Activated naive CD8-positive, alpha-beta T cell treated with anti-CD3 and anti-CD28 coated beads for 36 hours (primary cell): ENCODE data around the gene SLC9B2. TPM values are rescaled to one million over a fixed set of nuclear protein-coding genes. Genes with fewer than 3 reads are reported as not detected.

Source experiments
- DNase-seq: peaks from one replicate; pipeline ENCODE4 v3.0.0; 2021
- H3K27ac Mint-ChIP-seq: one replicate; pipeline ENCODE4 v1.8.0; 2022; ENCODE audit warnings: mild to moderate bottlenecking, moderate library complexity, mixed read lengths
- H3K27me3 Mint-ChIP-seq: one replicate; pipeline ENCODE4 v1.8.0; 2022; ENCODE audit warnings: mild to moderate bottlenecking, mixed read lengths
- H3K36me3 Mint-ChIP-seq: one replicate; pipeline ENCODE4 v1.8.0; 2021; ENCODE audit warnings: mild to moderate bottlenecking, mixed read lengths
- H3K4me1 Mint-ChIP-seq: one replicate; pipeline ENCODE4 v1.8.0; 2021; ENCODE audit warnings: mixed read lengths
- H3K4me3 Mint-ChIP-seq: one replicate; pipeline ENCODE4 v1.8.0; 2022; ENCODE audit warnings: mild to moderate bottlenecking, moderate library complexity, mixed read lengths
- H3K9me3 Mint-ChIP-seq: one replicate; pipeline ENCODE4 v1.8.0; 2022; ENCODE audit warnings: mixed read lengths
- total RNA-seq, 2 experiments: library from RNA; stranded (reverse); gene quantifications; one replicate each; pipeline ENCODE4 v1.2.3, GENCODE V29; 2021

The SLC9B2 gene
- total RNA-seq, 2 experiments from 2014 or later = 42.3 to 44.2 TPM

DNA sequence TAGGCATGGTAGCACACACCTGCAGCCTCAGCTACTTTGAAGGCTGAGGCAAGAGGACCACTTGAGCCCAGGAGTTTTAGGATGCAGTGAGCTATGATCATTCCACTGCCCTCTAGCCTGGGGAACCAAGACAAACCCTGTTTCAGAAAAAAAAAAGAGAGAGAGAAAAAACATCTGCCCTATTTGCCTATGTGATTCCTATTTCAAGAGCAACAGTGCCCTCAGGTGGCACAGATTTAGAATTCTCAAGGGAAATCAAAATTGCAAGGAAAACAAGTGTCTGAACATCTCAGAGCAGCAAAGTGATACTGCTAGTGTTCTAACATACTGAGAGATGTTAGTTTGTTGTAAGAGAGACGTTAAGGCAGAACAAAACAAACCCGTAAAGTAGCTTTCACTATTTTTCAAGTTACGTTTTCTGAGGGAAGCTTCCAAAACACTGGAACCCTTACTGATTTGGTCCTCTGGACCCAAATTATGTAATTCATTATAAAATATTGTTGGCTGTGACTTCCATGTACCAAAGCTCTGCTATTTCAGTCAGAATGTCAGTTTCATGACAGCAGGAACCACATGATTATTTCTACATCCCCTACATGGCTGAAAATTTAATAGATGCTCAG, 15.2 kb upstream of the SLC9B2 start:
- Mint-ChIP-seq H3K4me3 (no peak overlapping the region), H3K9me3 (no peaks in the 10 kb centered on the region), H3K36me3 (no peaks in the 10 kb centered on the region), H3K4me1 (peaks cover 15% of the 10 kb centered on the region), H3K27me3 (no peaks in the 10 kb centered on the region), H3K27ac (no peak overlapping the region)
- peak; percentile 29 for DNase-seq

DNA sequence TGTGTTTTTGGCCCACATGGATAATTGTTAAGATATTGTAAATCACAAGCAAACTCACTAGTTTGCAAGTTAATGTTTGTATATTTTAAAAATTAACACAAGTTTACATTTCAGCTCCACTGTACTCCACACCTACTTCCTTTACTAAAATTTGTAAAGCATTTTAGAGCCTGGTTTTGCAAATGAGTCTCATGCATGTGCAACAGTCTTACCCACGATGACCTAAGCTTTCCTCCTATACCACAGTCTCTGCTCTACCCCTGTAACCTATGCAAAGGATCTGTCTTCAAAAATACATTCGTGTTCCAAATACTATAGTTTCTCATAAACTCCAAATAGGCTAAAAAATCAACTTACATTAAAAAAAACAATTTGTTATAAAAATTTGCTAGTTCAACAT, 12.9 kb upstream of the SLC9B2 start:
- Mint-ChIP-seq H3K27me3 (no peaks in the 10 kb centered on the region), H3K9me3 (no peaks in the 10 kb centered on the region), H3K4me1 (peaks cover 14% of the 10 kb centered on the region), H3K36me3 (no peaks in the 10 kb centered on the region), H3K27ac (no peak overlapping the region), H3K4me3 (no peak overlapping the region)
- DNase-seq = no peak

DNA sequence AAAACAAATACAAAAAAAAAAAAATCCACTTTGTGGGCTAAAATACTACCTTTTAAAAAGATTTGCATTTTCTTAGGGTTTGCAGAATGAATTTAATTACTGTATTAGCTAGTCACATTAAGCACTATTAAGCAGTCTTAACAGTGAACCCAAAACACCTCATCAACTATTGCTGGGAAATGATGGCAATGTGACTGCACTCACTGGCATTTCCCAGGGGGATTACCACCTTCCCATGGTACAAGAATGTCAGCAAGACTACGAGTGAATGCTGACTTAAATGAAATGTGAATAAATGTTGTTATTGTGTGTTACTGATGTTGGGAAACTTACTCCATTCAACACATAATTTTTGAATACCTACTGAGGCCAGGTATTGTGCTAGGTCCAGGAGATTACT, 10.0 kb upstream of the SLC9B2 start:
- Mint-ChIP-seq H3K4me1 (no peaks in the 10 kb centered on the region), H3K36me3 (peaks cover 2% of the 10 kb centered on the region), H3K9me3 (no peaks in the 10 kb centered on the region), H3K27me3 (no peaks in the 10 kb centered on the region), H3K27ac (no peak overlapping the region), H3K4me3 (no peak overlapping the region)
- no peak for DNase-seq

DNA sequence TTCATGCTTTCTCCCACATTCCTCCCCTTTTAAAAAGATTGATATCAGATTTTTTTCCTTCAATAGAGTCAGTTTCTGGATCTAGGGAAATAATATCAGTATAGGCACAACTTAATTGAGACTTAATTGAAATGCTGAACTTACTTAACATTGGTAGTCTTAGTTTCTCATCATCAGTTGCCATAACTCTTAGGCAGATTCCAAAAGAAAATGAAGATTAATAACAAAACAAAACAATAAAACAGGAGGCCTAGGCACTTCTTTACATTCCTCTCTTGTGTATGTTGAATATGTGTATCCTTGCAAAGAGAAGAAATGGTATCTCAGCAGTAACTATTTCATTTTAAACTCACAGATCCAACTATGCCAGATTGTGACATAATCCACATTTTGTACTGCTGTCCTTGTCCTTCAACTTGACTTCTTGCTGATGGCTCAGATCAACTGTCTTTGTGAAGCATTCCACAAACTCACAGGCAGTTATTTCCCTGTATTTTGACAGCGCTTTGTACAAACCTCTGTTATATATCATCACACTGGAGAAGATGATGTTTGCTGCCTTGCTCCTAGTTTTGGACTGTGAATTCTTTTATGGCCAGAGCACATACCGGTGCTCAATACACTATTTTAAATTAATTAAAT, 9.1 kb upstream of the SLC9B2 start:
- Mint-ChIP-seq H3K9me3 (no peaks in the 10 kb centered on the region), H3K4me3 (no peak overlapping the region), H3K27me3 (no peaks in the 10 kb centered on the region), H3K36me3 (peaks cover 3% of the 10 kb centered on the region), H3K27ac (no peak overlapping the region), H3K4me1 (no peaks in the 10 kb centered on the region)
- DNase-seq = no peak

DNA sequence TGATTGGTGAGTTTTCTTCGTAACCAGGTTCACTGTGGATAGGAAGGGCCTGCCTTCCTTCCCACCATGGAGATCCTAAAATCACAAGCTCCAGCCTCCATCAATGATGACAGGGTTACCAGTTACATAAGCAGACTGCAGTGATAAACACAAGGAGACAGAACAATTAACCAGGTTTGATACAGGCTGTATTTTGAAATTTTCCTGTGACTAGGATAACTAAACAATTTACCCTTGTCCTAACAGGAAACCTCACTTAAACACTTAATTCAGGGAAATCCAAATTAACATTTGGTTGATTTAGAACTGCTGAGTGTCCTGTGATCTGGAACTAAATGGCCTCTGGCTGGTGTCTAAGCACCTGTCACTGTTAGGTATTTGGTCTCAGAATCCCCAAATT, 3.1 kb upstream of the SLC9B2 start:
- Mint-ChIP-seq H3K27ac (no peak overlapping the region), H3K4me3 (no peak overlapping the region), H3K27me3 (no peaks in the 10 kb centered on the region), H3K9me3 (no peaks in the 10 kb centered on the region), H3K36me3 (peaks cover 21% of the 10 kb centered on the region), H3K4me1 (peaks cover 30% of the 10 kb centered on the region)
- DNase-seq = no peak

DNA sequence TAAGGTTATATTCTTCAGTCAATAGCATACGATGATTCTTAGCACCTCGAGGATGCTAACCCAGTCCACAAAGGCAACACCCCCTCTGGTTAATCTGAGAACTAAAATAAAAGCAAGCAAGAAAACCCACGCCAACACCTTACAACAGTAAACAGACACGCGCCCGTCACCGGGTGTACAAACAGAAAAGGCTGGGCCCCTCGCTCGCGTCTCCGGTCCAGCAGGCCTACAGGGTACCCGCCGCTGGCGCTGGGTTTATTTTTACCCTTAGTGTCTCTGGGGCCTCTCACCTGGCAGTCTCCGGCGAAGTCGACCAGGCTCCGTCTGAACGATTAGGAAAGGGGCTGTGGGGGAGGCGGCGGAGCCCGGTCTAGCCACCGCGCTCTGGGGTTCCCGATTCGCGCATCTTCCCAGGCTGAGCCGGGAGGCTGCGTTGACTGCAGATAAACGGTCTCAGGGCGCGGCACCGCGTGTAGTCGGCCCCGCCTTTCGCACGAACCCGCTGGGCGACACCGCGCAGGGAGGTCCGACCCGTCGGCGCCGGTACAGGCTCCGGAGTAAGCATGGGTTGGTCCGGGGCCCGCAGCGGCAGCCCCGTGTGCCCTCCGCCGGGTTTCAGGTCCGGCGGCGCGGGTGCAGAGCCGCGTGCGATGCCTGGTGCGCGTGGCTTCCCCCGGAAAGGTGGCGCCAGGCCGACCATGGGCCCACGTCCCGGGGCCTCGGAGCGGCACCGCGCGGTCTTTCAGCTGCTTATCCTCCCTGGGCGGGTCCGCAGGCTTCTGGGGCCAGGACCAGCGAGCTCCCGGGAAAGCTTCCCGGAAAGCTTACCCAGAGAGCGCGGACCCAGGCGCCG, 441 bp downstream of the SLC9B2 start:
- DNase-seq = peak; percentile 64
- H3K9me3 Mint-ChIP-seq = no peaks in the 10 kb centered on the region
- peaks cover 45% of the 10 kb centered on the region for H3K4me1 Mint-ChIP-seq
- peaks cover 39% of the 10 kb centered on the region for H3K36me3 Mint-ChIP-seq
- H3K27me3 Mint-ChIP-seq = no peaks in the 10 kb centered on the region
- peak overlapping the region; percentile 85 for H3K4me3 Mint-ChIP-seq
- H3K27ac Mint-ChIP-seq = peak overlapping the region; percentile 99

DNA sequence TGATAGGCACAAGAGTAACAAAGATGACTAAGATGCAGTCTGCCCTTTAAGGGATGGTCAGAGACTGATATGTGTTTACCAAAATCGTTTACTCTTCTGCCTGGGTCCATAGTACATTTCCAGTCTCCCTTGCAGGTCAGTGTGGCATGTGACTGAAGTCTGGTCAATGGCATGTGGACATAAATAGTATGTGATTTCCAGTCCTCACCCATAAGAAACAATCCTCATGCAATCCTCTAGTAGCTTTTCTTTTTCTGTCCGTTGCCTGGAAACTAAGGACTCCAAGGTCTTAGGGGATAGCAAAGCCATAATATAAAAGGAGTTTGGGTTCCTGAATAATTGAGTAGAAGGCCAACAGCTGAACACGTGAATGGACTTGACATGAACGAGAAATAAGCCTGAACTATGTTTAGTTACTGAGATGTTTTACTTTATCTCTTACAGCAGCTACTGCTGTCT, 1.1 kb downstream of the SLC9B2 start:
- Mint-ChIP-seq H3K27me3 (no peaks in the 10 kb centered on the region), H3K27ac (peak overlapping the region; percentile 99), H3K9me3 (no peaks in the 10 kb centered on the region), H3K4me1 (peaks cover 49% of the 10 kb centered on the region), H3K4me3 (peak overlapping the region; percentile 85), H3K36me3 (peaks cover 43% of the 10 kb centered on the region)
- DNase-seq = no peak

DNA sequence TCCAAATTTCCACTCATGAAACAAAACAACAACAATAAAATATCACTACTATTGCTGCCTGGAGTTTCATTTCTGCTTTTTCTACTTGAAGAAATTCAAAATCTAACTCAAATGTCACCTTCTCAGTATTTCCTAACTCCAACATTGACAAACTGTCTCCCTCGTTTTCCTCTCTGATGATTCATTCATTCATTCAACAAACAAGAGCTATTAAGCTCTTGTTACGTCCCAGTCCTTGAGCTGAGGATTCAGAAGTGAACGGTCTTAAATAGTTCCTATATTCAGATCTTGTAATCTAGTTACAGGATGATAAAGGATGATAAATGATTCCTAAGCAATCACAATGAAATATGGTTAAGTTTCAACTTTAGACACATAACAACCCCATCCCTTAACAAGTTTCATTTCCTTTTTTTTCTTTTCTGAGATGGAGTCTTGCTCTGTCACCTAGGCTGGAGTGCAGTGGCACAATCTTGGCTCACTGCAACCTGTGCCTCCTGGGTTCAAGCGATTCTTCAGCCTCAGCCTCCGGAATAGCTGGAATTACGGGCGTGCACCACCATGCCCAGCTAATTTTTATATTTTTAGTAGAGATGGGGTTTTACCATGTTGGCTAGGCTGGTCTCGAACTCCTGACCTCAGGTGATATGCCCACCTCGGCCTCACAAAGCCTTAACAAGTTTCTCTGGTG, 1.7 kb downstream of the SLC9B2 start:
- peaks cover 46% of the 10 kb centered on the region for H3K36me3 Mint-ChIP-seq
- no peak for DNase-seq
- H3K9me3 Mint-ChIP-seq = no peaks in the 10 kb centered on the region
- no peaks in the 10 kb centered on the region for H3K27me3 Mint-ChIP-seq
- H3K4me3 Mint-ChIP-seq = peak overlapping the region; percentile 85
- peaks cover 52% of the 10 kb centered on the region for H3K4me1 Mint-ChIP-seq
- H3K27ac Mint-ChIP-seq = peak overlapping the region; percentile 99

DNA sequence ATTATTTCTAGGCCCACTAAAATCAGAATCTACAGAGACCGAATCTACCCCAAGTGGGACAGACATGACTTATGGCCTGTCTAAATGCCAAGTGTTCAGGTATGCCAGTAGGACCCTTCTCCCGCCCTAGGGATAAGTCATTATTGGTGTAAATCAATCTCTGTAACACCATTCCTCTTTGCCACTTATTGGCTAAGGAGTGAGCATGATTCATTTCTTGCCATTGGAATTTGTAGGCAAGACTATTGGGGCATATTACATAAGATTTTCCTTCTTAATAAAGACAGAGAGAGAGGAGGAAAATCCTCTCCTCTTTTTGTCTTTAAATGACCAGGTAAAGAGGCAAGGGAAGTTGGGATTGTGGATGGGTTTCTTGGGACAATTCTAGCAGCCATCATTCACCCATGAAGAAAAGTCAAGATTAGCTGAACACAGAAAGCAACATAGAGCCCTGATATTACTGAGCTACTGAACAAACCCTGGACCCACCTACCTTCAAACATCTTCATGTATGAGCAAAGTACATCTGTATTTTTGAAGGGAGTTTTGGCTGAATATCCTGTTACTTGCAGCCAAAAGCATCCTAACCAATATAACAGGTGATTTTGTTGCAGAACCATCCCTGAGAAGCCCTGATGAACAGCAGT, 2.6 kb downstream of the SLC9B2 start:
- Mint-ChIP-seq H3K27me3 (no peaks in the 10 kb centered on the region), H3K9me3 (no peaks in the 10 kb centered on the region), H3K36me3 (peaks cover 49% of the 10 kb centered on the region), H3K4me3 (peak overlapping the region; percentile 85), H3K27ac (no peak overlapping the region), H3K4me1 (peaks cover 48% of the 10 kb centered on the region)
- DNase-seq = no peak

DNA sequence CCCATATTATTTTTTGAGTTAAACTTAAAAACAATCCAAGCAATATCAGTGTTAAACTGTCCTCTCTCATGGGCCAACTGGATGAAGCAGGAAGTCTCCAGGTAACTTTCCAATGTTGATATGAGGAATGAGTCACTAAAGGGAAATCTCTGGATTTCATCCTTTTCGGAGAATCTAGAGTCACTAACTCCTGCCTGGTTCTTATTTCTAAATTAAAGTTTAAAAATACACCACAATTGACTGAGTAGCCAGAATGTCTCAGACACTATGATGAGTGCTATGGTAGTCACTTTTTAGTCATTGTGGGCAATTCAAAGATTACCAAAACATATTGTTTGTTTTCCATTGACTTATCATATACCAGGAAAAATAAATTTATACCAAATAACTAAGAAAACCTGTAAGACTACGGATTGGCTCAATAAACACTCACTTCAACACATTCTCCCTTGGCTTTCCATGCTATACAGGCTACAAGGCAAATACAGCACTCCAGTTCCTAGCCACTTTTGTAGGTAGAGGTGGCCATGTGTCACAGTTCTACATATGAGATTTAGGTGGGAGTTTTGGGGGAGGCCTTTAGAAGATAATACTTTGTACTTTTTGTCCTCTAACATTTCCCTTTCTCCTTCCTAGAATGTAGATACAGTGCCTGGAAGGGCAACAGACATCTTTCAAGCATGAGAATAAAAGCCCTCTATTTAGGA, 8.6 kb downstream of the SLC9B2 start:
- H3K36me3 Mint-ChIP-seq = peaks cover 49% of the 10 kb centered on the region
- H3K4me3 Mint-ChIP-seq = no peak overlapping the region
- no peak overlapping the region for H3K27ac Mint-ChIP-seq
- H3K4me1 Mint-ChIP-seq = peaks cover 30% of the 10 kb centered on the region
- H3K27me3 Mint-ChIP-seq = no peaks in the 10 kb centered on the region
- no peaks in the 10 kb centered on the region for H3K9me3 Mint-ChIP-seq
- no peak for DNase-seq

DNA sequence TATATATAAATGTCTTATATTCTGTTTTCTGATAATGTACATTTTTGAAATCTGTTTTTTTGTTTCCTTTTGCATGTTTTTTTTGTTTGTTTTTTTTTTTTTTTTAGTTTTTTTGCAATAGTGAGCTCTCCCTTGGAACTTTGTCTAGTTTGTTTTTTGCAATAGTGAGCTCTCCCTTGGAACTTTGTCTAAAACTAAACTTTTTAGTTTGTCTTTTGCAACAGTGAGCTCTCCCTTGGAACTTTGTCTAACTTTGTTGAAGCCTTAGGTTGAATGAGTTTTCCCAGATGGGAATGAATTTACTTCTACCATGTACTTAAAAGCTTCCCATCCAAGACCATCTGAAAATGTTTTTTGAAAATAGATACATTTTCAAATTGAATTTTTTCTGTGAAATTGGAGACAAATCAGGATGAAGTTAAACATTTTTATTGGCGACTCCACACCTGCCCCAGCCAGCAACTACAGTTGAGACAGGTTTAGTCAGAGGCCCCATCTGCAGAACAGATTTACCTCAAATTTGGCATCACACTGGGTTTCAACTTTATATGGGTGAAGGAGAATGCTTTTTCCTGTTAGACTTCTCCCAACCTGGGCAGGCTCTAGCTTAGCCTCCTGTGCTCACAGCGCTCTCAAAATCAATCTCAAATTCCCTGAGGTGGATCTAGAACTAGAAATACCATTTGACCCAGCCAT, 16.0 kb downstream of the SLC9B2 start:
- Mint-ChIP-seq H3K4me1 (peaks cover 2% of the 10 kb centered on the region), H3K27ac (no peak overlapping the region), H3K36me3 (peaks cover 44% of the 10 kb centered on the region), H3K9me3 (no peaks in the 10 kb centered on the region), H3K4me3 (no peak overlapping the region), H3K27me3 (no peaks in the 10 kb centered on the region)
- DNase-seq = no peak

DNA sequence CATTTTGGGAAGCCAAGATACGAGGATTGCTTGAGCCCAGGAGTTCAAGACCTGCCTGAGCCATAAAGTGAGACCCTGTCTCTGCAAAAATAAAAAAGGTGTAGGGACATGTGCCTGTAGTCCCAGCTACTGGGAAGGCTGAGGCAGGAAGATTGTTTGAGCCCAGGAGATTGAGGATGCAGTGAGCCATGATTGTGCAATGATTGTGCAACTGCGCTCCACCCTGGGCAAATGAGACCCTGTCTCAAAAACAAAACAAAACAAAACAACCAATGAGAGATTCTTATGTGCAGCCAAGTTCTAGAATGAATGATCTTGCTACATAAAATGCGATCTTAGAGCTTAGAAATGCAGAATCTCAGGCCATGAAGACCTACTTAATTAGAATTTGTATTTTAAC, 22.5 kb downstream of the SLC9B2 start:
- Mint-ChIP-seq H3K4me3 (no peak overlapping the region), H3K4me1 (peaks cover 10% of the 10 kb centered on the region), H3K27me3 (no peaks in the 10 kb centered on the region), H3K9me3 (no peaks in the 10 kb centered on the region), H3K36me3 (peaks cover 15% of the 10 kb centered on the region), H3K27ac (no peak overlapping the region)
- DNase-seq = no peak

DNA sequence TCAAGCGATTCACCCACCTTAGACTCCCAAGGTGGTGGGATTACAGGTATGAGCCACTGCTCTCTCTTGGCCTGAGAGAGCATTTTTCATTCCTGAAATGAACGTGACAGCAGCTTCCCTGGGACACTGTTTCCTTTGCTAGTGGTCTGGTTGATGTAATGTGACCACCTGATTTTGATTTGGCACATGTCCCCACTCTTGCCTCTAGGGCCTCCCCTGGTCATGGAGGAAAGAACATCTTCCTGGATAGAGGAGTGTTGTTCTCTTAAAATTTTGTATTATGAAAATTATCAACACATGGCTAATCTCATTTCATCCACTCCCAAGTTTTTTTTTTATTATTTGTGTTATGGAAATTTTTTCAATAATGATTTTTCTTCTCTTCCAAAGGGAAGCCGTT, 23.8 kb downstream of the SLC9B2 start:
- peaks cover 10% of the 10 kb centered on the region for H3K4me1 Mint-ChIP-seq
- no peaks in the 10 kb centered on the region for H3K9me3 Mint-ChIP-seq
- peaks cover 19% of the 10 kb centered on the region for H3K36me3 Mint-ChIP-seq
- DNase-seq = no peak
- no peaks in the 10 kb centered on the region for H3K27me3 Mint-ChIP-seq
- no peak overlapping the region for H3K27ac Mint-ChIP-seq
- H3K4me3 Mint-ChIP-seq = no peak overlapping the region

DNA sequence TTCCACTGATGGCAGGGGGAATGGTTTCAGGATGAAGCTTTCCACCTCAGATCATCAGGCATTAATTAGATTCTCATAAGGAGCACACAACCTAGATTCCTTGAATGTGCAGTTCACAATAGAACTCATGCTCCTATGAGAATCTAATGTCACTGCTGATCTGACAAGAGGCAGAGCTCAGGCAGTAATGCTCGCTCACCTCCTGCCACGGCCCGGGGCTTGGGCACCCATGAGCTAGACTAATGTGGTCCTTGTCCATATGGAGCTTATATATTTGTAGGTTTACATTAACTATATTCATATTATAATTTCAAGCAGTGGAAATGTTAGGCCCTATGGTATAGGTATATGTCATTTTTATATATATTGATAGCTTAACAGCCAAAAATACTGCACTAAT, 24.4 kb downstream of the SLC9B2 start:
- H3K4me3 Mint-ChIP-seq = no peak overlapping the region
- peaks cover 10% of the 10 kb centered on the region for H3K4me1 Mint-ChIP-seq
- H3K27ac Mint-ChIP-seq = no peak overlapping the region
- H3K9me3 Mint-ChIP-seq = no peaks in the 10 kb centered on the region
- H3K27me3 Mint-ChIP-seq = no peaks in the 10 kb centered on the region
- peaks cover 23% of the 10 kb centered on the region for H3K36me3 Mint-ChIP-seq
- DNase-seq = no peak
